C4-2B (cell line): Measurements from ENCODE around the gene CD8A.
"Not testable (repeated sequence)": the region's sequence is repeated elsewhere in the genome, so short reads cannot be mapped to it uniquely, and the experiment has no call there.

ENCODE experiments used
- ZFX ChIP-seq: fragments of 450-650 bp; IDR thresholded peaks from 2 replicates; pipeline ENCODE4 v1.6.1; 2017
- TF ChIP-seq, protein P1 (sequence below): fragments of 450-650 bp; conservative IDR thresholded peaks from 2 replicates; pipeline ENCODE4 v1.5.1; 2017; ENCODE audit warnings: mild to moderate bottlenecking

DNA sequence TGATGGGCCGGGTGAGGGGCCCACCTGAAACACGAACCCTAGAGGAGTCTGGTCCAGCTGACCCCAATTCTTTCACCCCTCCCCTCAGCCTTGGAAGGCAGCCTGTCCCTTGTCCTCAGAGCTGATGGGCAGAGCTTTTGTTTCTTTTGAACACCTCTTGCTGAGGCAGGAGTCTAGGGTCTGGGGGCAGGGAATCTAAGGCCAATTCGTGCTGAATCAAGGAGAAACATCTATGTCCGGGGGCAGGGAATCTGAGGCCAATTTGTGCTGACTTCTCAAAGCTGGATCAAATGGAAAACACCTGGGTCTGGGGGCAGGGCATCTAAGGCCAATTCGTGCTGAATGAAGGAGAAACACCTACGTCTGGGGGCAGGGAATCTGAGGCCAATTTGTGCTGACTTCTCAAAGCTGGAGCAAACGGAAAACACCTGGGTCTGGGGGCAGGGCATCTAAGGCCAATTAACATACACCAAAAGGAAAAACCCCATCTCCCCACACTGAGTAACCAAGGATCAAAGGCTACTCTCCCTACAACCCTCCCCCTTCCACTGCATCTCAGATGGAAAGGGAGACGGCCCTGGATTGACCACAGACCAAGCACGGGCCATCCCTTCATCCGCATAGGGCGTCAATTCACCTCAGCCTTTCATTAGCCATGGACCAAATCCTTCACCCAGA lies 49.3 kb upstream of the CD8A start:
- TF ChIP-seq, protein P1, sequence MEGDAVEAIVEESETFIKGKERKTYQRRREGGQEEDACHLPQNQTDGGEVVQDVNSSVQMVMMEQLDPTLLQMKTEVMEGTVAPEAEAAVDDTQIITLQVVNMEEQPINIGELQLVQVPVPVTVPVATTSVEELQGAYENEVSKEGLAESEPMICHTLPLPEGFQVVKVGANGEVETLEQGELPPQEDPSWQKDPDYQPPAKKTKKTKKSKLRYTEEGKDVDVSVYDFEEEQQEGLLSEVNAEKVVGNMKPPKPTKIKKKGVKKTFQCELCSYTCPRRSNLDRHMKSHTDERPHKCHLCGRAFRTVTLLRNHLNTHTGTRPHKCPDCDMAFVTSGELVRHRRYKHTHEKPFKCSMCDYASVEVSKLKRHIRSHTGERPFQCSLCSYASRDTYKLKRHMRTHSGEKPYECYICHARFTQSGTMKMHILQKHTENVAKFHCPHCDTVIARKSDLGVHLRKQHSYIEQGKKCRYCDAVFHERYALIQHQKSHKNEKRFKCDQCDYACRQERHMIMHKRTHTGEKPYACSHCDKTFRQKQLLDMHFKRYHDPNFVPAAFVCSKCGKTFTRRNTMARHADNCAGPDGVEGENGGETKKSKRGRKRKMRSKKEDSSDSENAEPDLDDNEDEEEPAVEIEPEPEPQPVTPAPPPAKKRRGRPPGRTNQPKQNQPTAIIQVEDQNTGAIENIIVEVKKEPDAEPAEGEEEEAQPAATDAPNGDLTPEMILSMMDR = not testable (repeated sequence)
- TF ChIP-seq ZFX = not testable (repeated sequence)
